ENCODE measurements around the gene OR6C70.
"Not testable (repeated sequence)": the region's sequence is repeated elsewhere in the genome, so short reads cannot be mapped to it uniquely, and the experiment has no call there.

OR6C70 gene

GRCh38 chr12:55448825-55449224, 21.1 kb downstream of the OR6C70 start:
- no peaks in the 10 kb centered on the region for H3K36me3 ChIP-seq
- no peak for TF ChIP-seq CTCF (IDR thresholded peaks at IDR 0.05; ENCODE audit: low read depth, low read length)
- no peaks in the 10 kb centered on the region for H3K4me1 ChIP-seq
- no peaks in the 10 kb centered on the region for H3K27me3 ChIP-seq
- H3K9me3 ChIP-seq: no peaks in the 10 kb centered on the region
- H3K4me3 ChIP-seq (ENCODE audit: low read depth, low read length): no peak overlapping the region
- DNase-seq: no peak

GRCh38 chr12:55446326-55446725, 23.6 kb downstream of the OR6C70 start:
- TF ChIP-seq CTCF (IDR thresholded peaks at IDR 0.05; ENCODE audit: low read depth, low read length): no peak

GRCh38 chr12:55445357-55445756, 24.6 kb downstream of the OR6C70 start:
- Histone ChIP-seq H3K9me3 (no peaks in the 10 kb centered on the region; the same call in 1 of the 2 replicates), H3K4me3 (ENCODE audit: low read depth, low read length) (no peak overlapping the region), H3K27me3 (no peaks in the 10 kb centered on the region; the same call in 1 of the 2 replicates), H3K4me1 (no peaks in the 10 kb centered on the region), H3K36me3 (no peaks in the 10 kb centered on the region)
- no peak for TF ChIP-seq CTCF (IDR thresholded peaks at IDR 0.05; ENCODE audit: low read depth, low read length)
- DNase-seq: no peak

More at GRCh38 chr12:55446326-55446725, 23.6 kb downstream of the OR6C70 start:
- no peak for DNase-seq
- no peaks in the 10 kb centered on the region for H3K9me3 ChIP-seq
- H3K36me3 ChIP-seq: no peaks in the 10 kb centered on the region
- no peaks in the 10 kb centered on the region for H3K4me1 ChIP-seq
- H3K27me3 ChIP-seq: no peaks in the 10 kb centered on the region; the same call in 1 of the 2 replicates
- no peak overlapping the region for H3K4me3 ChIP-seq (ENCODE audit: low read depth, low read length)

- no peak for TF ChIP-seq CTCF (IDR thresholded peaks at IDR 0.05; ENCODE audit: low read depth, low read length)
- Histone ChIP-seq H3K4me1 (no peaks in the 10 kb centered on the region), H3K36me3 (no peaks in the 10 kb centered on the region)
Observed at GRCh38 chr12:55443776-55444175, 26.2 kb downstream of the OR6C70 start, which contains the start of gene OR6C2. TSS of gene OR6C2 (plus strand) at chr12:55444076. CDS start at chr12:55452214, 8,138 bp downstream.

GRCh38 chr12:55441233-55441632, 28.7 kb downstream of the OR6C70 start:
- H3K9me3 ChIP-seq; H3K36me3 ChIP-seq; H3K4me1 ChIP-seq; DNase-seq; H3K27me3 ChIP-seq; H3K4me3 ChIP-seq (ENCODE audit: low read depth, low read length): not testable (repeated sequence)

More at GRCh38 chr12:55443776-55444175, 26.2 kb downstream of the OR6C70 start, which contains the start of gene OR6C2:
- H3K27me3 ChIP-seq: no peaks in the 10 kb centered on the region; the same call in 1 of the 2 replicates
- DNase-seq: no peak
- no peak within 1 kb of the TSS for H3K4me3 ChIP-seq (ENCODE audit: low read depth, low read length)
- no peaks in the 10 kb centered on the region; the same call in 1 of the 2 replicates for H3K9me3 ChIP-seq

- no peak for DNase-seq
- no peaks in the 10 kb centered on the region for H3K36me3 ChIP-seq
- TF ChIP-seq CTCF (IDR thresholded peaks at IDR 0.05; ENCODE audit: low read depth, low read length): no peak
- H3K27me3 ChIP-seq: no peaks in the 10 kb centered on the region
- H3K4me1 ChIP-seq: no peaks in the 10 kb centered on the region
- H3K4me3 ChIP-seq (ENCODE audit: low read depth, low read length): no peak overlapping the region
- no peaks in the 10 kb centered on the region for H3K9me3 ChIP-seq
Observed at GRCh38 chr12:55428331-55429243, 41.4 kb downstream of the OR6C70 start.

Measured in BE2C (cell line).